HG03066 (cell line): ENCODE results near the gene ZNF804B.

Experiments
- ATAC-seq: cut with Tn5 transposase; IDR thresholded peaks from one replicate; pipeline ENCODE4 v1.9.1; 2021; ENCODE audit warnings: low read depth; ENCODE audit not compliant: unreplicated experiment

Gene ZNF804B

GRCh38 chr7:88964418-88964817 lies 204.9 kb downstream of the ZNF804B start:
- no peak for ATAC-seq

GRCh38 chr7:88965371-88965770 lies 205.9 kb downstream of the ZNF804B start:
- ATAC-seq = no peak

GRCh38 chr7:88967432-88967831 lies 207.9 kb downstream of the ZNF804B start:
- ATAC-seq = no peak

GRCh38 chr7:88969167-88969566 lies 209.7 kb downstream of the ZNF804B start:
- no peak for ATAC-seq

- no peak for ATAC-seq
Measured at GRCh38 chr7:88985295-88985694, 225.8 kb downstream of the ZNF804B start.

- ATAC-seq = no peak
Measured at GRCh38 chr7:89001306-89001705, 241.8 kb downstream of the ZNF804B start.

GRCh38 chr7:89002981-89003956 lies 243.8 kb downstream of the ZNF804B start:
- peak; percentile 76 for ATAC-seq

- no peak for ATAC-seq
Measured at GRCh38 chr7:89012016-89012415, 252.5 kb downstream of the ZNF804B start.

GRCh38 chr7:89017695-89018094 lies 258.2 kb downstream of the ZNF804B start:
- ATAC-seq = no peak

- no peak for ATAC-seq
Measured at GRCh38 chr7:89021741-89022140, 262.2 kb downstream of the ZNF804B start.

GRCh38 chr7:89023206-89023605 lies 263.7 kb downstream of the ZNF804B start:
- ATAC-seq = no peak

GRCh38 chr7:89023877-89024276 lies 264.4 kb downstream of the ZNF804B start:
- ATAC-seq = no peak

- no peak for ATAC-seq
Measured at GRCh38 chr7:89027781-89028180, 268.3 kb downstream of the ZNF804B start.

GRCh38 chr7:89028319-89028718 lies 268.8 kb downstream of the ZNF804B start:
- no peak for ATAC-seq

GRCh38 chr7:89029864-89030263 lies 270.4 kb downstream of the ZNF804B start:
- no peak for ATAC-seq

- no peak for ATAC-seq
Measured at GRCh38 chr7:89041240-89041639, 281.7 kb downstream of the ZNF804B start.

- ATAC-seq = no peak
Measured at GRCh38 chr7:89042940-89043339, 283.4 kb downstream of the ZNF804B start.

GRCh38 chr7:89049043-89049442 lies 289.5 kb downstream of the ZNF804B start:
- no peak for ATAC-seq

- ATAC-seq = no peak
Measured at GRCh38 chr7:89053130-89053529, 293.6 kb downstream of the ZNF804B start.

GRCh38 chr7:89054361-89054760 lies 294.9 kb downstream of the ZNF804B start:
- ATAC-seq = no peak

GRCh38 chr7:89060234-89060633 lies 300.7 kb downstream of the ZNF804B start:
- no peak for ATAC-seq

GRCh38 chr7:89064831-89065230 lies 305.3 kb downstream of the ZNF804B start:
- no peak for ATAC-seq
